Lower lobe of right lung (tissue), 2 donors: Measurements from ENCODE around the gene JPH3. TPM values are rescaled to one million over a fixed set of nuclear protein-coding genes. Genes with fewer than 3 reads are reported as not detected.

Source experiments
- ATAC-seq, 2 donors: fragments of 200-7000 bp; cut with Tn5 transposase; one replicate each; pipeline ENCODE4 v1.9.1; 2020 to 2022; ENCODE audit warnings: mild to moderate bottlenecking in 2 of 2, moderate library complexity in 2 of 2
- DNase-seq: peaks from one replicate; pipeline ENCODE4 v3.0.0-alpha.2; 2020
- H3K27ac ChIP-seq: fragments of 200-600 bp; one replicate; pipeline ENCODE4 v1.8.0; 2022
- H3K27me3 ChIP-seq: fragments of 200-600 bp; one replicate; pipeline ENCODE4 v1.8.0; 2022; ENCODE audit warnings: low read depth
- H3K36me3 ChIP-seq: fragments of 200-600 bp; one replicate; pipeline ENCODE4 v1.8.0; 2022; ENCODE audit warnings: mild to moderate bottlenecking
- H3K4me1 ChIP-seq: fragments of 200-600 bp; one replicate; pipeline ENCODE4 v1.8.0; 2022
- H3K4me3 ChIP-seq: fragments of 200-600 bp; one replicate; pipeline ENCODE4 v1.8.0; 2022; ENCODE audit warnings: mild to moderate bottlenecking
- H3K9me3 ChIP-seq: fragments of 200-600 bp; one replicate; pipeline ENCODE4 v1.8.0; 2022
- CTCF ChIP-seq: fragments of 200-600 bp; IDR thresholded peaks from one replicate; pipeline ENCODE4 v1.8.0; 2022; ENCODE audit warnings: antibody characterized with exemption, mild to moderate bottlenecking
- intact Hi-C: fragments of 100-400 bp; cut with DNase I; formaldehyde crosslinking; loops from one replicate; pipeline ENCODE4 v1.11.0; 2022
- total RNA-seq: library from RNA; stranded (reverse); fragmentation: NEBNext Ultra II Directional; extraction: Animal tissue kit (Norgen Biotek cat#: 25700); gene quantifications from one replicate; pipeline ENCODE4 v1.2.1, GENCODE V29; 2021
- donor health status: DM: no; HTN: yes; CAD: no; lungs with severe emphysema.

JPH3 gene
- total RNA-seq, 1 donor from 2014 or later: 0.12 TPM

- peaks cover 9% of the 10 kb centered on the region for H3K27me3 ChIP-seq
- H3K4me1 ChIP-seq: no peaks in the 10 kb centered on the region
- no peak overlapping the region for H3K4me3 ChIP-seq
- intact Hi-C loops: no loop called here
- TF ChIP-seq CTCF: no peak
- H3K9me3 ChIP-seq: no peaks in the 10 kb centered on the region
- no peak overlapping the region for H3K27ac ChIP-seq
- H3K36me3 ChIP-seq: no peaks in the 10 kb centered on the region
- ATAC-seq: no peak
- no peak for DNase-seq
Observed at GRCh38 chr16:87625241-87625797, 23.0 kb downstream of the JPH3 start.

- intact Hi-C loops: no loop called here
- no peak for ATAC-seq
- Histone ChIP-seq H3K36me3 (no peaks in the 10 kb centered on the region), H3K4me3 (no peak overlapping the region), H3K27ac (no peak overlapping the region), H3K9me3 (no peaks in the 10 kb centered on the region), H3K27me3 (peaks cover 4% of the 10 kb centered on the region), H3K4me1 (no peaks in the 10 kb centered on the region)
- DNase-seq: no peak
- TF ChIP-seq CTCF: no peak
Observed at GRCh38 chr16:87626401-87626800, 24.1 kb downstream of the JPH3 start.

- no peak for DNase-seq
- TF ChIP-seq CTCF: no peak
- no peak for ATAC-seq
- no peaks in the 10 kb centered on the region for H3K4me1 ChIP-seq
- intact Hi-C loops: no loop called here
- no peaks in the 10 kb centered on the region for H3K9me3 ChIP-seq
- H3K27ac ChIP-seq: no peak overlapping the region
- no peak overlapping the region for H3K4me3 ChIP-seq
- H3K27me3 ChIP-seq: peaks cover 4% of the 10 kb centered on the region
- no peaks in the 10 kb centered on the region for H3K36me3 ChIP-seq
Observed at GRCh38 chr16:87626905-87627304, 24.6 kb downstream of the JPH3 start.

GRCh38 chr16:87627542-87628245, 25.4 kb downstream of the JPH3 start:
- DNase-seq: no peak
- H3K36me3 ChIP-seq: no peaks in the 10 kb centered on the region
- intact Hi-C loops: no loop called here
- no peaks in the 10 kb centered on the region for H3K4me1 ChIP-seq
- H3K27ac ChIP-seq: no peak overlapping the region
- peaks cover 4% of the 10 kb centered on the region for H3K27me3 ChIP-seq
- no peak for TF ChIP-seq CTCF
- no peaks in the 10 kb centered on the region for H3K9me3 ChIP-seq
- no peak for ATAC-seq
- H3K4me3 ChIP-seq: no peak overlapping the region

- H3K36me3 ChIP-seq: no peaks in the 10 kb centered on the region
- DNase-seq: no peak
- ATAC-seq: no peak
- no peaks in the 10 kb centered on the region for H3K4me1 ChIP-seq
- no peaks in the 10 kb centered on the region for H3K9me3 ChIP-seq
- H3K27me3 ChIP-seq: peaks cover 4% of the 10 kb centered on the region
- TF ChIP-seq CTCF: no peak
- H3K27ac ChIP-seq: no peak overlapping the region
- intact Hi-C loops: no loop called here
- no peak overlapping the region for H3K4me3 ChIP-seq
Observed at GRCh38 chr16:87628246-87628923, 26.1 kb downstream of the JPH3 start.
